Measurements from ENCODE around the gene INO80B. TPM values are rescaled to one million over a fixed set of nuclear protein-coding genes. Genes with fewer than 3 reads are reported as not detected.
A peak's percentile ranks its signal among the peaks of the same experiment; 100 is the strongest.
"Not testable (repeated sequence)": the region's sequence is repeated elsewhere in the genome, so short reads cannot be mapped to it uniquely, and the experiment has no call there.

The INO80B gene
- total RNA-seq, 6 donors from 2014 or later, result 12.6 to 85.9 (median 32.5) TPM

DNA sequence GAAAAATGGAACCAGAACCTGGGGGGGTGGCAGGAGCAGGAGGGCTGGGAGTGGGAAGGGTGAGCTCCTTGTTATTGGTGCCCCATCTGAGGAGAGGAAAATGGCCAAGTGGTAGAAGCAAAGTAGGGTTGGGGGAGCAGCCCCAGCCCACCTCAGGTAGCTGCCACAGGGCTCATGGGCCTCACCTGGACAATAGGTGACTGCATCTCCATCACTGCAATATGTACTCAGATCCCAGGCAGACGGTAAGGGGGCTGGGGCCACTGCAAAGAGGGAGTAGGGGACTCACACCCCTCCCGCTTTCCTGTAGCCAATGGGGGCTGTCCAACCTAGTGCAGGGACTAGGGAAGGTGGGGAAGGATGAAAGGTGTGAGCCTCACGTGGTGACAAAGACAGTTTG, 37.7 kb upstream of the INO80B start:
- TF ChIP-seq EP300 (IDR thresholded peaks at IDR 0.05) (no peak), POLR2AphosphoS5 (IDR thresholded peaks at IDR 0.05) (no peak), POLR2A (IDR thresholded peaks at IDR 0.05) (no peak)
- TF ChIP-seq, protein P1, sequence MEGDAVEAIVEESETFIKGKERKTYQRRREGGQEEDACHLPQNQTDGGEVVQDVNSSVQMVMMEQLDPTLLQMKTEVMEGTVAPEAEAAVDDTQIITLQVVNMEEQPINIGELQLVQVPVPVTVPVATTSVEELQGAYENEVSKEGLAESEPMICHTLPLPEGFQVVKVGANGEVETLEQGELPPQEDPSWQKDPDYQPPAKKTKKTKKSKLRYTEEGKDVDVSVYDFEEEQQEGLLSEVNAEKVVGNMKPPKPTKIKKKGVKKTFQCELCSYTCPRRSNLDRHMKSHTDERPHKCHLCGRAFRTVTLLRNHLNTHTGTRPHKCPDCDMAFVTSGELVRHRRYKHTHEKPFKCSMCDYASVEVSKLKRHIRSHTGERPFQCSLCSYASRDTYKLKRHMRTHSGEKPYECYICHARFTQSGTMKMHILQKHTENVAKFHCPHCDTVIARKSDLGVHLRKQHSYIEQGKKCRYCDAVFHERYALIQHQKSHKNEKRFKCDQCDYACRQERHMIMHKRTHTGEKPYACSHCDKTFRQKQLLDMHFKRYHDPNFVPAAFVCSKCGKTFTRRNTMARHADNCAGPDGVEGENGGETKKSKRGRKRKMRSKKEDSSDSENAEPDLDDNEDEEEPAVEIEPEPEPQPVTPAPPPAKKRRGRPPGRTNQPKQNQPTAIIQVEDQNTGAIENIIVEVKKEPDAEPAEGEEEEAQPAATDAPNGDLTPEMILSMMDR (IDR thresholded peaks at IDR 0.05), result no peak
- no peak for DNase-seq
- H3K27ac ChIP-seq, result no peak overlapping the region
- no peak for ATAC-seq (ENCODE audit: low FRiP score in 2 of 2)
- 85 to 93% methylated on average over 3 of the region's 3 CpGs for WGBS, 2 donors
- H3K36me3 ChIP-seq, result no peaks in the 10 kb centered on the region
- H3K4me3 ChIP-seq, result no peak overlapping the region
- H3K9me3 ChIP-seq, result no peaks in the 10 kb centered on the region
- H3K27me3 ChIP-seq, result no peaks in the 10 kb centered on the region
- peaks cover 16 to 32% (median 30%) of the 10 kb centered on the region in 4 donors for H3K4me1 ChIP-seq

DNA sequence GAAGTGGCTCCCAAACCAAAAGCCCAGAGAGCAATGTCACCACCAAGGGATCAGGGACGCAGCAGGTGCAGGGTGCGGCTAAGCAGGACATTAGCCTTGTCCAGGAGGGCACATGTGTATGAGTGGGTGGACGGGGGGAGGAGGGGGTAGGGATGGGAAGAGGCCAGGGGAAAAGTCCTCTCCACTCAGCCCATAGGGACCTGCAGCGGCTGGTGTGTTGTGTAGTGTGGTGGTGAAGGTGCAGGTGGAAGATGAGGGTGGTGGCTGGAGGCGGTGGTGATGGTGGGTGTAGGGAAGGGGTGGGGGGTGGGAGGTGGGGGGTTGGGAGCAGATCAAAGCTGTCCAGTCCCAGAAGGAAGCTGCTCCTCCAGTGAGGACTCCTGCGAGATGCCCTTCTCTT, 37.1 kb upstream of the INO80B start:
- Histone ChIP-seq H3K27me3 (no peaks in the 10 kb centered on the region), H3K4me3 (no peak overlapping the region), H3K36me3 (no peaks in the 10 kb centered on the region), H3K4me1 (peaks cover 16 to 35% (median 33%) of the 10 kb centered on the region in 4 donors), H3K9me3 (no peaks in the 10 kb centered on the region), H3K27ac (no peak overlapping the region)
- WGBS, 2 donors, result 88% methylated on average over 5 to 6 of the region's 6 CpGs
- no peak for TF ChIP-seq POLR2A (IDR thresholded peaks at IDR 0.05)
- no peak for TF ChIP-seq EP300 (IDR thresholded peaks at IDR 0.05)
- TF ChIP-seq POLR2AphosphoS5 (IDR thresholded peaks at IDR 0.05), result no peak
- TF ChIP-seq, protein P1 (IDR thresholded peaks at IDR 0.05), result no peak
- no peak for ATAC-seq (ENCODE audit: low FRiP score in 2 of 2)
- no peak for DNase-seq

DNA sequence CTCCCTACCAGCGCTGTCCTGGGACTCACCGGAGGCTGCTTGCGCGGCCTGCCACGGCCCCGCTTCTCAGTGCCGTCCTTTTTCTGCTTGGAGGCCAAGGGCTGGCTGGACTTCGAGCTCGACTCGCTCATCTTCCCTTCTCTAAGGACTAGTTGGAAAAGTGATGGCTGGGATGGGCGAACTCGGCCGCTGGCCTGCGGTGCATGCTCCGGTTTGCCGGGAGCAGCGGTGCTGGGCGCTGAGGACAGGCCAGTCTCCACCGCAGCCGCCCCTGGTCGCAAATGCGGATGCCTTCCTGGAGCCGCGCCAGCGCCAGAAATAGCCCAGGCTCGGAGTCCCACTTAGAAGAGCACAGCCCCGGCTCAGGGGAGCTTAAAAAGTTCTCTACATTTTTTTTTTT, 36.6 kb upstream of the INO80B start:
- no peak for ATAC-seq (ENCODE audit: low FRiP score in 2 of 2)
- H3K27me3 ChIP-seq, result no peaks in the 10 kb centered on the region
- no peak overlapping the region for H3K27ac ChIP-seq
- peak in 1 of 2 donors; percentile 83 for DNase-seq
- H3K4me1 ChIP-seq, result peaks cover 16 to 35% (median 33%) of the 10 kb centered on the region in 4 donors
- WGBS, 2 donors, result 74 to 87% methylated on average over 19 to 27 of the region's 27 CpGs
- H3K4me3 ChIP-seq, result no peak overlapping the region
- no peaks in the 10 kb centered on the region for H3K9me3 ChIP-seq
- no peaks in the 10 kb centered on the region for H3K36me3 ChIP-seq
- TF ChIP-seq, protein P1 (IDR thresholded peaks at IDR 0.05), result no peak
- no peak for TF ChIP-seq POLR2A (IDR thresholded peaks at IDR 0.05)
- no peak for TF ChIP-seq EP300 (IDR thresholded peaks at IDR 0.05)
- no peak for TF ChIP-seq POLR2AphosphoS5 (IDR thresholded peaks at IDR 0.05)

DNA sequence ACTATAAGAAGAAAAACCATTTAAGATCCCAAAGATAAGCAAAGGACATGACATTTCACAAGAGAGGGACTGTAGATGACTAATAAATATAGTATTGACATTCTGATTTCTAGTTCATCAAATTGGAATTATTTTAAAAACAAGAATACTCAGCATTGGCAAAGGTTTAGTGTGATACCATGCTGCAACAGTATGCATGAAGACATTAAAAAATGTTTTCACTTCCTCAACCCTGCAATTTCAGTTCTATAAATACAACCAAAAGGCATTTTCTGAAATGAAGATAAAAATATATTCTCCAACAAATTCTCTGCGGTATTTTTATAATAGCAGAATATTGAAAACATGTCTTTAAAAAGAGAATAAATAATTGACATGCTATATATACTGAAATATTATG, 35.5 kb upstream of the INO80B start:
- TF ChIP-seq, protein P1 (IDR thresholded peaks at IDR 0.05), result no peak
- TF ChIP-seq POLR2AphosphoS5 (IDR thresholded peaks at IDR 0.05) (no peak), EP300 (IDR thresholded peaks at IDR 0.05) (no peak), POLR2A (IDR thresholded peaks at IDR 0.05) (no peak)
- ATAC-seq (ENCODE audit: low FRiP score in 2 of 2) (no peak), DNase-seq (no peak)
- H3K9me3 ChIP-seq, result no peaks in the 10 kb centered on the region
- H3K27ac ChIP-seq, result no peak overlapping the region
- H3K36me3 ChIP-seq, result no peaks in the 10 kb centered on the region
- no peak overlapping the region for H3K4me3 ChIP-seq
- H3K27me3 ChIP-seq, result no peaks in the 10 kb centered on the region
- WGBS, 2 donors, result 72 to 79% methylated on average over 1 of the region's 1 CpG
- H3K4me1 ChIP-seq, result peaks cover 14 to 30% (median 29%) of the 10 kb centered on the region in 4 donors

DNA sequence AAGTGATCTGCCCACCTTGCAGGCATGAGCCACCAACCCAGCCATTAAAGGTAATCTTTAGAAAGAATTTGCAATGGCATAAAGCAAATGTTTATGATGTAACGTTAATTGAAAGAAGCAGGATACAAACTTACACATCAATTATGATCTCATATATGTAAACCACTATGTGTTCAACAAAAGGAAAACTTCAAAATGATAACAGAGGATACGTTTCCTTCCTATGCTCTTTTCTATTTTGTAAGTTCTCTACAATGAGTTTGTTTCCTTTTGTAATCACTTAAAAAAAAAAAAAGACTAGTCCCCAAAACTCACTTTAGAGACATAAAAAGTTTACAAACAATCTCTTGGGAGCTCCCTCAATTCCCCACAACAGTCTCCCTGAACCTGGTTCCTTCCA, 34.9 kb upstream of the INO80B start:
- Histone ChIP-seq H3K9me3 (no peaks in the 10 kb centered on the region), H3K36me3 (peaks cover 0 to 2% (median 0%) of the 10 kb centered on the region in 4 donors), H3K4me1 (peaks cover 7 to 24% (median 22%) of the 10 kb centered on the region in 4 donors), H3K27ac (no peak overlapping the region), H3K4me3 (no peak overlapping the region), H3K27me3 (no peaks in the 10 kb centered on the region)
- TF ChIP-seq, protein P1 (IDR thresholded peaks at IDR 0.05), result no peak
- TF ChIP-seq POLR2AphosphoS5 (IDR thresholded peaks at IDR 0.05) (no peak), EP300 (IDR thresholded peaks at IDR 0.05) (no peak), POLR2A (IDR thresholded peaks at IDR 0.05) (no peak)
- 72 to 76% methylated on average over 2 of the region's 2 CpGs for WGBS, 2 donors
- ATAC-seq (ENCODE audit: low FRiP score in 2 of 2) (no peak), DNase-seq (no peak)

DNA sequence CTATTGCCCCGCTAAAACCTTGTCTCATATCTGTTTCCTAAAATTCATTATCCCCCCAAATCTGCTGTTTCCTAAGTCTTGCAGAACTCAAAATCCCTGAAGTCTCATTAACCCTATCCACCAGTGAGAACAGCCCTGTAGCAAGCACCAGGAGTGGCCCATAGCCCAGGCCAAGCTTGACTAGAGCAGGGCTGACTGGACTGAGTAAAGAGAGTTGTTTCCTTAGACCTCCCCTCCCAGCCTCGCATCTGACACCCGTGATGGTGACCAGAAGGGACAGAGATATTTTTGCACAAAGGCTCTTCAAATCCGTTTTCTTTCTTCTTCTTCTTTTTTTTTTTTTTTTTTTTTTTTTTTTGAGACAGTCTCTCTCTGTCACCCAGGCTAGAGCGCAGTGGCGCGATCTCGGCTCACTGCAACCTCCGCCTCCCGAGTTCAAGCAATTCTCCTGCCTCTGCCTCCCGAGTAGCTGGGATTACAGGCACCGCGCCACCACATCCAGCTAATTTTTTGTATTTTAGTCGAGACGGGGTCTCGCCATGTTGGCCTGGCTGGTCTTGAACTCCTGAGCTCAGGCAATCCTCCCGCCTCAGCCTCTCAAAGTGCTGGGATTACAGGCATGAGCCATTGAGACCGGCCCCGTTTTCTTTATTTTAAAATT, 34.3 kb upstream of the INO80B start:
- Histone ChIP-seq H3K4me1 (peaks cover 6 to 18% (median 16%) of the 10 kb centered on the region in 4 donors), H3K4me3 (peak overlapping the region in 3 of 4 donors; percentile 67 to 89 (median 79)), H3K27ac (peak overlapping the region in 2 of 4 donors; percentile 43 to 62)
- DNase-seq; H3K36me3 ChIP-seq; ATAC-seq (ENCODE audit: low FRiP score in 2 of 2); H3K9me3 ChIP-seq; H3K27me3 ChIP-seq: not testable (repeated sequence)
- WGBS, 2 donors, result 73 to 76% methylated on average over 19 of the region's 19 CpGs
